ENCODE measurements around the gene TRIM72.
A peak's percentile ranks its signal among the peaks of the same experiment; 100 is the strongest.
"Not testable (repeated sequence)": the region's sequence is repeated elsewhere in the genome, so short reads cannot be mapped to it uniquely, and the experiment has no call there.

Gene TRIM72

GRCh38 chr16:31215287-31216162 lies 1.6 kb downstream of the TRIM72 start:
- DNase-seq = no peak

GRCh38 chr16:31216422-31217135 lies 2.7 kb downstream of the TRIM72 start, which contains the start of gene PYDC1:
TSS of gene PYDC1 (minus strand) at chr16:31217135. CDS start at chr16:31217028, 107 bp downstream.
- no peak for DNase-seq

- DNase-seq = no peak
Observed at GRCh38 chr16:31217136-31217530, 3.2 kb downstream of the TRIM72 start.

- no peak for DNase-seq
Observed at GRCh38 chr16:31219154-31219741, 5.3 kb downstream of the TRIM72 start.

- no peak for DNase-seq
Observed at GRCh38 chr16:31221357-31222160, 7.6 kb downstream of the TRIM72 start.

- DNase-seq = no peak
Observed at GRCh38 chr16:31223044-31223443, 9.1 kb downstream of the TRIM72 start.

- DNase-seq = no peak
Observed at GRCh38 chr16:31224092-31224955, 10.4 kb downstream of the TRIM72 start.

- DNase-seq = no peak
Observed at GRCh38 chr16:31225193-31225592, 11.3 kb downstream of the TRIM72 start.

GRCh38 chr16:31228206-31228605 lies 14.3 kb downstream of the TRIM72 start:
- no peak for DNase-seq

- no peak for DNase-seq
Observed at GRCh38 chr16:31229501-31229900, 15.6 kb downstream of the TRIM72 start.

GRCh38 chr16:31238041-31238440 lies 24.1 kb downstream of the TRIM72 start:
- DNase-seq = no peak

GRCh38 chr16:31242206-31242605 lies 28.3 kb downstream of the TRIM72 start:
- DNase-seq = no peak

GRCh38 chr16:31243734-31244670 lies 30.1 kb downstream of the TRIM72 start:
- DNase-seq = no peak

GRCh38 chr16:31245598-31245997 lies 31.7 kb downstream of the TRIM72 start:
- DNase-seq = not testable (repeated sequence)

- DNase-seq = no peak
Observed at GRCh38 chr16:31246296-31246695, 32.4 kb downstream of the TRIM72 start.

- no peak for DNase-seq
Observed at GRCh38 chr16:31248344-31248743, 34.4 kb downstream of the TRIM72 start.

- no peak for DNase-seq
Observed at GRCh38 chr16:31250782-31251384, 37.0 kb downstream of the TRIM72 start.

- no peak for DNase-seq
Observed at GRCh38 chr16:31251435-31251834, 37.5 kb downstream of the TRIM72 start.

GRCh38 chr16:31253642-31254045 lies 39.7 kb downstream of the TRIM72 start:
- DNase-seq = peak; percentile 73

GRCh38 chr16:31256466-31256865 lies 42.5 kb downstream of the TRIM72 start:
- DNase-seq = no peak

Measured in NK-92 treated with Interleukin-12 subunit alpha and Interleukin-12 subunit beta, amount 100 ng/mL, for 24 hours (cell line).